GF-D8 (cell line): ENCODE data around the gene TRMT2A.

Experiments used
- DNase-seq: peaks from one replicate; lab custom pipeline; 2025; lab: John Stamatoyannopoulos, UW

TRMT2A gene

GRCh38 chr22:20116376-20116950 lies 563 bp downstream of the TRMT2A start:
- DNase-seq, result no peak

GRCh38 chr22:20115691-20116375 lies 1.2 kb downstream of the TRMT2A start, which contains the start of gene RANBP1:
RANBP1 (plus strand) TSS chr22:20116104; CDS start chr22:20116185, 81 bp downstream.
- no peak for DNase-seq

GRCh38 chr22:20114506-20115475 lies 2.2 kb downstream of the TRMT2A start:
- no peak for DNase-seq

GRCh38 chr22:20113551-20114310 lies 3.3 kb downstream of the TRMT2A start:
- DNase-seq, result no peak

- no peak for DNase-seq
Measured at GRCh38 chr22:20112623-20113511, 4.2 kb downstream of the TRMT2A start.

GRCh38 chr22:20111689-20112622 lies 5.1 kb downstream of the TRMT2A start:
- DNase-seq, result no peak

GRCh38 chr22:20111045-20111688 lies 5.9 kb downstream of the TRMT2A start:
- no peak for DNase-seq

- DNase-seq, result no peak
Measured at GRCh38 chr22:20110359-20110985, 6.6 kb downstream of the TRMT2A start.

- DNase-seq, result no peak
Measured at GRCh38 chr22:20109411-20110358, 7.3 kb downstream of the TRMT2A start.

GRCh38 chr22:20108757-20109230 lies 8.2 kb downstream of the TRMT2A start:
- DNase-seq, result no peak

- no peak for DNase-seq
Measured at GRCh38 chr22:20107951-20108756, 8.9 kb downstream of the TRMT2A start.

- no peak for DNase-seq
Measured at GRCh38 chr22:20107471-20107901, 9.5 kb downstream of the TRMT2A start.

GRCh38 chr22:20106849-20107237 lies 10.2 kb downstream of the TRMT2A start:
- DNase-seq, result no peak

- no peak for DNase-seq
Measured at GRCh38 chr22:20106205-20106848, 10.7 kb downstream of the TRMT2A start.

- no peak for DNase-seq
Measured at GRCh38 chr22:20105456-20106204, 11.4 kb downstream of the TRMT2A start.
